Spleen (tissue), 7 donors: ENCODE results near the gene SORCS2.
A peak's percentile ranks its signal among the peaks of the same experiment; 100 is the strongest.

Experiments used
- POLR2A ChIP-seq, 3 donors: fragments of 450-650 bp; IDR thresholded peaks; one replicate each; pipeline ENCODE4 v1.5.1; 2017; ENCODE audit warnings: antibody characterized with exemption in 3 of 3, mild to moderate bottlenecking in 1 of 3
- POLR2AphosphoS5 ChIP-seq, 3 donors: sonication (generic); formaldehyde crosslinking; IDR thresholded peaks; one replicate each; pipeline ENCODE4 v1.5.1; 2017; ENCODE audit warnings: antibody characterized with exemption in 3 of 3
- TF ChIP-seq, protein P1 (sequence below), 11 experiments: fragments of 200-600 bp in 7 of 11; fragments of 450-650 bp in 4 of 11; sonication (generic) in 4 of 11; IDR thresholded peaks in 8 of 11; conservative IDR thresholded peaks in 3 of 11; 1 replicate in 7 of 11; 2 replicates in 4 of 11; pipeline versions ENCODE4 v1.4.0 to v1.8.0; 2016 to 2021; ENCODE audit warnings: antibody characterized with exemption in 11 of 11, inconsistent platforms in 4 of 11, mild to moderate bottlenecking in 1 of 11
- donor health status: DM: no; HTN: no; CAD: no; lungs with moderate emphysema.
- donor health status: DM: no; HTN: no; CAD: no.
- donor health status: DM: no; HTN: no; CAD: no.

DNA sequence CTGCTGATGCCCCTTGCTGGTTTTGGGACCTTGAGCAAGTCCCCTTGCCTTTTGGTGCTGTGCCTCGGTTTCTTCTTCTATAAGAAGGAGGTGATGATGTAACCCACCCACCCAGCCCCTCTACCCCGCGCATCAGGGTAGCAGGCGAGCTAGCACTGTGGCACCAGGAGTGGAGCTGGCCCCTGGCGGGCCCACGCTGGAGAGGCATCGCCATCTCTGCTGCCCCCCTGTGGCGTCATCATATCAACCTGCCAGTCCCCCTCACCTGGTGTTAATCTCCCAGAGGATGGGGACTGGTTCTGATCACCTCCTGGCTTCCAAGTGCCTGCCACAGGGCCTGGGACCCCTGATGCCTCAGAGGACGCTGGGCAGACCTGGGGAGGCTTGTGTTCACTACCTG lies 6.3 kb upstream of the SORCS2 start:
- TF ChIP-seq, protein P1, sequence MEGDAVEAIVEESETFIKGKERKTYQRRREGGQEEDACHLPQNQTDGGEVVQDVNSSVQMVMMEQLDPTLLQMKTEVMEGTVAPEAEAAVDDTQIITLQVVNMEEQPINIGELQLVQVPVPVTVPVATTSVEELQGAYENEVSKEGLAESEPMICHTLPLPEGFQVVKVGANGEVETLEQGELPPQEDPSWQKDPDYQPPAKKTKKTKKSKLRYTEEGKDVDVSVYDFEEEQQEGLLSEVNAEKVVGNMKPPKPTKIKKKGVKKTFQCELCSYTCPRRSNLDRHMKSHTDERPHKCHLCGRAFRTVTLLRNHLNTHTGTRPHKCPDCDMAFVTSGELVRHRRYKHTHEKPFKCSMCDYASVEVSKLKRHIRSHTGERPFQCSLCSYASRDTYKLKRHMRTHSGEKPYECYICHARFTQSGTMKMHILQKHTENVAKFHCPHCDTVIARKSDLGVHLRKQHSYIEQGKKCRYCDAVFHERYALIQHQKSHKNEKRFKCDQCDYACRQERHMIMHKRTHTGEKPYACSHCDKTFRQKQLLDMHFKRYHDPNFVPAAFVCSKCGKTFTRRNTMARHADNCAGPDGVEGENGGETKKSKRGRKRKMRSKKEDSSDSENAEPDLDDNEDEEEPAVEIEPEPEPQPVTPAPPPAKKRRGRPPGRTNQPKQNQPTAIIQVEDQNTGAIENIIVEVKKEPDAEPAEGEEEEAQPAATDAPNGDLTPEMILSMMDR (IDR thresholded peaks at IDR 0.05 in 8 of 11, conservative IDR thresholded peaks at IDR 0.05 in 3 of 11) = peak in 5 of 11 experiments; percentile 28 to 43 (median 32)
- no peak for TF ChIP-seq POLR2A (IDR thresholded peaks at IDR 0.05)
- TF ChIP-seq POLR2AphosphoS5 (IDR thresholded peaks at IDR 0.05) = no peak
